LNCAP (cell line): Measurements from ENCODE around the gene XAGE1B.
"Not testable (repeated sequence)": the region's sequence is repeated elsewhere in the genome, so short reads cannot be mapped to it uniquely, and the experiment has no call there.

ENCODE experiments used
- TF ChIP-seq, protein P1 (sequence below): fragments of 450-650 bp; IDR thresholded peaks from 2 replicates; pipeline ENCODE4 v1.5.1; 2017; ENCODE audit warnings: mild to moderate bottlenecking

The XAGE1B gene

DNA sequence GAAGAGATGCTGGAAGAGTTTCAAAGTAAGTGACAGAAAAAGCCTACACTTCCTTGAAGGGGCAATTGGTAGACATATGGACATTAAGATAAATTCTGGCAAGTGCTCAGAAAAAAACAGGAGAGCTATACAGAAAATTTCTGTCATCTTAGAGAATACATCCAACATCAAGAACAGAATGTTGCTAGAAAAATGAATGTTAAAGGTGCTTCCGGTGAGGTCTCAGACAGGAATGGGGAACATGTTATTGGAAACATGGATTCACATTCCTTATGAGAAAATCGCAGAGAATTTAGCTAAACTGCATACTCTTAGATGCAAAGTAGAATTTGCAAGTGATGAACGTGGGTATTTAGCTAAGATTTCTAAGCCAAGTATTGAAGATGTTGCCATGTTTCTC lies 9.5 kb downstream of the XAGE1B start:
- TF ChIP-seq, protein P1, sequence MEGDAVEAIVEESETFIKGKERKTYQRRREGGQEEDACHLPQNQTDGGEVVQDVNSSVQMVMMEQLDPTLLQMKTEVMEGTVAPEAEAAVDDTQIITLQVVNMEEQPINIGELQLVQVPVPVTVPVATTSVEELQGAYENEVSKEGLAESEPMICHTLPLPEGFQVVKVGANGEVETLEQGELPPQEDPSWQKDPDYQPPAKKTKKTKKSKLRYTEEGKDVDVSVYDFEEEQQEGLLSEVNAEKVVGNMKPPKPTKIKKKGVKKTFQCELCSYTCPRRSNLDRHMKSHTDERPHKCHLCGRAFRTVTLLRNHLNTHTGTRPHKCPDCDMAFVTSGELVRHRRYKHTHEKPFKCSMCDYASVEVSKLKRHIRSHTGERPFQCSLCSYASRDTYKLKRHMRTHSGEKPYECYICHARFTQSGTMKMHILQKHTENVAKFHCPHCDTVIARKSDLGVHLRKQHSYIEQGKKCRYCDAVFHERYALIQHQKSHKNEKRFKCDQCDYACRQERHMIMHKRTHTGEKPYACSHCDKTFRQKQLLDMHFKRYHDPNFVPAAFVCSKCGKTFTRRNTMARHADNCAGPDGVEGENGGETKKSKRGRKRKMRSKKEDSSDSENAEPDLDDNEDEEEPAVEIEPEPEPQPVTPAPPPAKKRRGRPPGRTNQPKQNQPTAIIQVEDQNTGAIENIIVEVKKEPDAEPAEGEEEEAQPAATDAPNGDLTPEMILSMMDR = no peak

DNA sequence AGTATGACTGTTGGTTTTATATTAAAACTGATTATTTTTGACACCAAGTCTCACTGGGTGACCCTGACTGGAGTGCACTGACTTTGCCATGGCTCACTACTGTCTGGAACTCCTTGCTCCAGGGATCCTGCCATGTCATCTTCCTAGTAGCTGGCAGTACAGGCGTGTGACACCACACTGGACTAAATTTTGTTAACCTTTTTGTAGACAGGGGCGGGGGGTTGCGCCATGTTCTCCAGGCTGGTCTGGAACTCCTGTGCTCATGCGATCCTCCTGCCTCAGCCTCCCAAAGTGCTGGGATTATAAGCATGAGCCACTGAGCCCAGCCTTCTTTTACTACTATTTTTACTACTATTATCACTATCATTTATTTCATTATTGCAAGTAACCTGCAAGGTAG lies 12.3 kb downstream of the XAGE1B start:
- TF ChIP-seq, protein P1 = no peak

DNA sequence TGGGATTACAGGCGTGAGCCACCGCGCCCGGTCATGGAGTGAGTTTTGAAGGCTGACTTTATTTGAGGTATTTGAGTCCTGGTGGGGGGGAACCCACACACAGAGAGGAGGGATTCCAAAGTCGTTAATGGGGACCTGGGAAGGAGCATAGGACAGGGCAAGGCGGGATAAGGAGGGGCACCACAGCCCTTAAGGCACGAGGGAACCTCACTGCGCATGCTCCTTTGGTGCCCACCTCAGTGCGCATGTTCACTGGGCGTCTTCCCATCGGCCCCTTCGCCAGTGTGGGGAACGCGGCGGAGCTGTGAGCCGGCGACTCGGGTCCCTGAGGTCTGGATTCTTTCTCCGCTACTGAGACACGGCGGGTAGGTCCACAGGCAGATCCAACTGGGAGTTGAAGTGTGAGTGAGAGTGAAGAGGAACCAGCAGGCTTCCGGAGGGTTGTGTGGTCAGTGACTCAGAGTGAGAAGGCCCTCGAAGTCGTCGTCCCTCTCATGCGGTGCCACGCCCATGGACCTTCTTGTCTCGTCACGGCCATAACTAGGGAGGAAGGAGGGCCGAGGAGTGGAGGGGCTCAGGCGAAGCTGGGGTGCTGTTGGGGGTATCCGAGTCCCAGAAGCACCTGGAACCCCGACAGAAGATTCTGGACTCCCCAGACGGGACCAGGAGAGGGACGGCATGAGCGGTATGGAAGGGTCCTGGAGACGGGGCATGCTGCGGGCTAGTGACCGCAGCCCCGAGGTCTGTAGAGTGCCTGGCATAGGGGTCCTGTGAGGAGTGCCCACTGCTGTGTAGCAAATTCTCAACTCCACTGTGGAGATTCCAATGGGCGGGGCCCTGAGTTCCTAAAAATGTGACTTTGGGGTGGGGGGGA lies 21.1 kb downstream of the XAGE1B start, which contains the start of gene XAGE1A:
TSS of gene XAGE1A (plus strand) at position 264 of the 874 bp plus-strand sequence. CDS start 1,554 bp downstream, outside the sequence.
- TF ChIP-seq, protein P1 = not testable (repeated sequence)
